ENCODE results near the gene ZNF865.

- TF ChIP-seq EZH2 (IDR thresholded peaks at IDR 0.05; ENCODE audit: borderline replicate concordance, low read length) (no peak), CTCF (IDR thresholded peaks at IDR 0.05; ENCODE audit: low read length) (no peak)
Observed at GRCh38 chr19:55588738-55589137, 16.7 kb upstream of the ZNF865 start.
